Measurements from ENCODE around the gene KCNK16. TPM values are rescaled to one million over a fixed set of nuclear protein-coding genes. Genes with fewer than 3 reads are reported as not detected.

KCNK16 gene
- total RNA-seq, 4 donors from 2014 or later = not detected

DNA sequence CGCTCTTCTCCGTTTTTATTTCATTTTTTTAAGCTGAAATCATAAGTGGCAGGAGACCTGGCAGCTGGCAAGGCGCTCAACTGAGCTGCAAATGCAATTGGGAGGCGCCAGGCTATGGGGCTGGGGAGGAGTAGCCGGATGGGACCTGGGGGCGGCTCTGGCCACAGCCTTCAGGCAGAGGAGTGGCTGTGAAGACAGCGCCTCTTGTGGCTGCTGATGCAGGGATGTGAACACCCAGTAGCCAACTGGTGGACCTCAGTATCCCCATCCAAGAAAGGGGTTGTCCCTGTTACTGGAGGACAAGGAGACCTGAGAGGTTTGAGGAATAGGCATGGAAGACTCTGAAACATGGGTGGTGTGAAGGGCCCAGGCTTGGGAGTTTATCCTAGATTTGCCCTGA lies 20.9 kb downstream of the KCNK16 start:
- WGBS, 2 donors = 60 to 76% methylated on average over 1 to 3 of the region's 7 CpGs
- DNase-seq = no peak
- no peak overlapping the region for H3K4me3 ChIP-seq
- H3K27ac ChIP-seq = no peak overlapping the region
- peaks cover 0 to 7% (median 4%) of the 10 kb centered on the region in 3 donors for H3K4me1 ChIP-seq
- H3K9me3 ChIP-seq = no peaks in the 10 kb centered on the region
- intact Hi-C loops (cut with DNase I) = no loop called here
- H3K27me3 ChIP-seq = peaks cover 0 to 4% (median 0%) of the 10 kb centered on the region in 4 donors
- no peaks in the 10 kb centered on the region for H3K36me3 ChIP-seq
- no peak for TF ChIP-seq POLR2A (IDR thresholded peaks at IDR 0.05)
- TF ChIP-seq CTCF (IDR thresholded peaks at IDR 0.05) = peak in 1 of 6 experiments; percentile 20

- Histone ChIP-seq H3K27ac (no peak overlapping the region), H3K36me3 (no peaks in the 10 kb centered on the region), H3K4me3 (no peak overlapping the region), H3K27me3 (peaks cover 0 to 4% (median 0%) of the 10 kb centered on the region in 4 donors), H3K9me3 (no peaks in the 10 kb centered on the region), H3K4me1 (peaks cover 0 to 7% (median 4%) of the 10 kb centered on the region in 3 donors)
- TF ChIP-seq POLR2A (IDR thresholded peaks at IDR 0.05) = no peak
- no peak for TF ChIP-seq CTCF (IDR thresholded peaks at IDR 0.05)
- intact Hi-C loops (cut with DNase I) = no loop called here
- 77 to 84% methylated on average over 6 of the region's 6 CpGs for WGBS, 2 donors
- no peak for DNase-seq
Observed at GRCh38 chr6:39300739-39301138, 21.8 kb downstream of the KCNK16 start.

DNA sequence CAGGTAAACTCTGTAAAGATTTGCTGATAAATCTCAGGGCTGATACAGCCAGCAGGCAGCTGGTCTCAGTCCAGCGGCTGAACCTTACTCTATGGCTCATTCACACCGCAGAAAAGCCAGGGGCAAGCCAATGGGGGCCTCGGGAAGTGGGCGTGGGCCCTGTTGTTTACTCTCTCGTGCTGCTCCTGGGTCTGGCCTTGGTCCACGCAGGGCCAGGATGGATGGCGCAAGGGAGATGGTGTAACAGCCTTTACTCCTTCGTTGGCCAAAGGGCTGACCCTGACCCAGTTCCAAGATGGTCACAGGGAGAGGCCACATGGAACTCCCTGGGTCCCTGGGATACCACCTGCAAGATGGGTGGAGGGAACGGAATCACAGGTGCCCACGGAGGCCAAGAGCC lies 24.4 kb downstream of the KCNK16 start:
- H3K27me3 ChIP-seq = peaks cover 0 to 5% (median 0%) of the 10 kb centered on the region in 4 donors
- no peak for DNase-seq
- no peaks in the 10 kb centered on the region for H3K36me3 ChIP-seq
- H3K4me3 ChIP-seq = no peak overlapping the region
- 43 to 71% methylated on average over 5 to 6 of the region's 10 CpGs for WGBS, 2 donors
- intact Hi-C loops (cut with DNase I) = no loop called here
- no peaks in the 10 kb centered on the region for H3K9me3 ChIP-seq
- TF ChIP-seq CTCF (IDR thresholded peaks at IDR 0.05) (no peak), POLR2A (IDR thresholded peaks at IDR 0.05) (no peak)
- H3K4me1 ChIP-seq = peaks cover 0 to 5% (median 4%) of the 10 kb centered on the region in 3 donors
- no peak overlapping the region for H3K27ac ChIP-seq

DNA sequence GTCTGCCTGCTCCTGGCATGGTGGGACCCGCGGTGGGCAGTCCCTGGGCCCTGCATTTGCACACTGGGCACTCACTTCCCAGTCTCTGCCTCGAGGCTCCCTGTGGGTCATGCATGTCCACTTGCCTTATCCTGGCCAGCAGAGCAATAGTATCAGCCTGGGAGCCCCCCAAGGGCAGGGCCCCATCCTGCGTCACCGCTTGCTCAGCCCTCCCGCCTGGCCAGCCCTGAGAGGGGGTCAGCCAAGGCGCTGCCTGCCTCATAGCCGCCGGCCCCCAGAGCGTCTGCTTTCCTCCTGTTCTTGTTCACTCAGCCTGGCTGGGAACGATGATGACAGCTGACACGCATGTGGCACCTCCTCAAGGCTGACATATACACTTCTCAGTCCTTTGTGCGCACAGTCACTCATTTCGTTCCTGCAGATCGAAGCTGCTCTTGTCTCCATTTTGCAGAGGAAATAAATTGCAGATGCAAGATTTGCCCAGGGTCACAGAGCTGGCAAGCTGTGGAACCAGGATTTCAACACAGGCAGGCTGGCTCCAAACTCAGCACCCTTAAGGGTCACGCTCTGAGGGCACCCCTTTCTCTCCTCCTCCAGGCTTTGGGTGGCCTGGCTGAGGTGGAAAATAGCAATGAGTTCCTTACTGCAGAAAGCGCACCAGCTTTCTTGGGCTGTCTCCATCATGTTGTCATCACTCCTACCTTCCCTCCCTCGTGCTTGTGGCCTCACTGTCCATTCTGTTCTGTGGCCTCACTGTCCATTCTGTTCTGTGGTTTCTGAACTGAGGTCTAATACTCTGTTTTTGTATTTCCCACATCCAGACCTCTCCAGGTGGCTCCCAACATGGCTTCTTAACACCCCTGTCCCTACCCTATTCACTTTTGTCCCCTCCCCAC lies 25.5 kb downstream of the KCNK16 start:
- H3K27ac ChIP-seq = no peak overlapping the region
- H3K9me3 ChIP-seq = no peaks in the 10 kb centered on the region
- H3K4me3 ChIP-seq = no peak overlapping the region
- no peaks in the 10 kb centered on the region for H3K4me1 ChIP-seq
- H3K27me3 ChIP-seq = peaks cover 0 to 12% (median 0%) of the 10 kb centered on the region in 4 donors
- WGBS, 2 donors = 73 to 74% methylated on average over 16 to 17 of the region's 18 CpGs
- no peak for TF ChIP-seq POLR2A (IDR thresholded peaks at IDR 0.05)
- no peak for TF ChIP-seq CTCF (IDR thresholded peaks at IDR 0.05)
- DNase-seq = no peak
- intact Hi-C loops (cut with DNase I) = no loop called here
- H3K36me3 ChIP-seq = no peaks in the 10 kb centered on the region

GRCh38 chr6:39295611-39296011 lies 26.9 kb downstream of the KCNK16 start:
- Histone ChIP-seq H3K9me3 (no peaks in the 10 kb centered on the region), H3K4me3 (no peak overlapping the region), H3K27ac (no peak overlapping the region), H3K4me1 (no peaks in the 10 kb centered on the region), H3K27me3 (peaks cover 0 to 7% (median 0%) of the 10 kb centered on the region in 4 donors), H3K36me3 (no peaks in the 10 kb centered on the region)
- DNase-seq = no peak
- TF ChIP-seq POLR2A (IDR thresholded peaks at IDR 0.05) (no peak), CTCF (IDR thresholded peaks at IDR 0.05) (no peak)
- WGBS, 2 donors = 54 to 58% methylated on average over 3 of the region's 5 CpGs
- intact Hi-C loops (cut with DNase I) = no loop called here
